ENCODE results near the gene SGMS2. TPM values are rescaled to one million over a fixed set of nuclear protein-coding genes. Genes with fewer than 3 reads are reported as not detected.

Gene SGMS2
- polyA plus RNA-seq, 4 donors = 8.1 to 24.9 (median 16.6) TPM

- no peak overlapping the region for H3K4me3 ChIP-seq (ENCODE audit: low read depth in 1 of 3, low read length in 3 of 3)
- FAIRE-seq (no peak), DNase-seq (no peak)
- WGBS, 3 donors = 89 to 96% (median 90%) methylated on average over 2 of the region's 2 CpGs
- no peaks in the 10 kb centered on the region for H3K9me3 ChIP-seq (ENCODE audit: control insufficient read depth in 2 of 2, insufficient read depth in 1 of 2, low read depth in 1 of 2, low read length in 1 of 2)
- no peaks in the 10 kb centered on the region for H3K27me3 ChIP-seq (ENCODE audit: control insufficient read depth in 3 of 3, insufficient read depth in 3 of 3, low read length in 3 of 3)
- peaks cover 0 to 2% (median 0%) of the 10 kb centered on the region in 3 donors for H3K36me3 ChIP-seq (ENCODE audit: control insufficient read depth in 3 of 3, insufficient read depth in 2 of 3, low read depth in 1 of 3, low read length in 3 of 3)
- no peaks in the 10 kb centered on the region for H3K4me1 ChIP-seq (ENCODE audit: control insufficient read depth in 3 of 3, insufficient read depth in 2 of 3, low read depth in 1 of 3, low read length in 2 of 3)
- peak overlapping the region in 1 of 3 donors; percentile 68 for H3K27ac ChIP-seq (ENCODE audit: low read depth in 1 of 3, low read length in 2 of 3)
These were observed 38.7 kb downstream of the SGMS2 start for GRCh38 chr4:107863416-107863815.

- FAIRE-seq (no peak), DNase-seq (peak; percentile 75 to 92)
- Histone ChIP-seq H3K9me3 (ENCODE audit: control insufficient read depth in 2 of 2, insufficient read depth in 1 of 2, low read depth in 1 of 2, low read length in 1 of 2) (no peaks in the 10 kb centered on the region), H3K27ac (ENCODE audit: low read depth in 1 of 3, low read length in 2 of 3) (peak overlapping the region in 2 of 3 donors; percentile 2 to 14), H3K27me3 (ENCODE audit: control insufficient read depth in 3 of 3, insufficient read depth in 3 of 3, low read length in 3 of 3) (no peaks in the 10 kb centered on the region), H3K4me1 (ENCODE audit: control insufficient read depth in 3 of 3, insufficient read depth in 2 of 3, low read depth in 1 of 3, low read length in 2 of 3) (no peaks in the 10 kb centered on the region), H3K36me3 (ENCODE audit: control insufficient read depth in 3 of 3, insufficient read depth in 2 of 3, low read depth in 1 of 3, low read length in 3 of 3) (peaks cover 0 to 2% (median 0%) of the 10 kb centered on the region in 3 donors), H3K4me3 (ENCODE audit: low read depth in 1 of 3, low read length in 3 of 3) (no peak overlapping the region)
- WGBS, 3 donors = 14 to 69% (median 37%) methylated on average over 2 of the region's 2 CpGs
These were observed 39.2 kb downstream of the SGMS2 start for GRCh38 chr4:107863850-107864371.

DNA sequence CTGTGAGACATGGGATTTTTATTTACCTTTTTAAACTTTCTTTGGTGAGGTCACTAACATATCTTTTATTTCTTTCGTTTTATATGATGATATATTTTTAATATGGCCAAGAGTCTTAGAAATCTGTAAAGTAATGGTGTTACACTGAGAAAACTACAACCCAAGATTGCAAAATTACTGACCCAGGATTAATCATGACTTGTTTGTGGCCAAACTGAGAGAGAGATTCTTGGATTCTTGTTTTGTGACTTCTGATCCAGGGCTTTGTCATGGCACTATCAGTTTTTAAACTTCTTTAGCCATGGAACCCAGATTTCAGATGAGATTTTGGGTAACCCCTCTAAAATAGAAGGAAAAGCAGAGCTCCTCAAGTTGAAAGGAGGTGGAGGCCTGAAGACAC, 42.0 kb downstream of the SGMS2 start:
- no peaks in the 10 kb centered on the region for H3K9me3 ChIP-seq (ENCODE audit: control insufficient read depth in 2 of 2, insufficient read depth in 1 of 2, low read depth in 1 of 2, low read length in 1 of 2)
- H3K27ac ChIP-seq (ENCODE audit: low read depth in 1 of 3, low read length in 2 of 3) = no peak overlapping the region
- FAIRE-seq = no peak
- no peak overlapping the region for H3K4me3 ChIP-seq (ENCODE audit: low read depth in 1 of 3, low read length in 3 of 3)
- H3K36me3 ChIP-seq (ENCODE audit: control insufficient read depth in 3 of 3, insufficient read depth in 2 of 3, low read depth in 1 of 3, low read length in 3 of 3) = peaks cover 0 to 2% (median 0%) of the 10 kb centered on the region in 3 donors
- H3K4me1 ChIP-seq (ENCODE audit: control insufficient read depth in 3 of 3, insufficient read depth in 2 of 3, low read depth in 1 of 3, low read length in 2 of 3) = no peaks in the 10 kb centered on the region
- no peak for DNase-seq
- WGBS, 3 donors = 72 to 85% (median 79%) methylated on average over 1 of the region's 1 CpG
- H3K27me3 ChIP-seq (ENCODE audit: control insufficient read depth in 3 of 3, insufficient read depth in 3 of 3, low read length in 3 of 3) = no peaks in the 10 kb centered on the region

- FAIRE-seq (no peak), DNase-seq (no peak)
- Histone ChIP-seq H3K9me3 (ENCODE audit: control insufficient read depth in 2 of 2, insufficient read depth in 1 of 2, low read depth in 1 of 2, low read length in 1 of 2) (no peaks in the 10 kb centered on the region), H3K4me3 (ENCODE audit: low read depth in 1 of 3, low read length in 3 of 3) (no peak overlapping the region), H3K36me3 (ENCODE audit: control insufficient read depth in 3 of 3, insufficient read depth in 2 of 3, low read depth in 1 of 3, low read length in 3 of 3) (no peaks in the 10 kb centered on the region), H3K27ac (ENCODE audit: low read depth in 1 of 3, low read length in 2 of 3) (no peak overlapping the region), H3K4me1 (ENCODE audit: control insufficient read depth in 3 of 3, insufficient read depth in 2 of 3, low read depth in 1 of 3, low read length in 2 of 3) (no peaks in the 10 kb centered on the region), H3K27me3 (ENCODE audit: control insufficient read depth in 3 of 3, insufficient read depth in 3 of 3, low read length in 3 of 3) (no peaks in the 10 kb centered on the region)
- WGBS, 3 donors = 80 to 91% (median 88%) methylated on average over 6 of the region's 6 CpGs
These were observed 45.5 kb downstream of the SGMS2 start for GRCh38 chr4:107870236-107870635.

DNA sequence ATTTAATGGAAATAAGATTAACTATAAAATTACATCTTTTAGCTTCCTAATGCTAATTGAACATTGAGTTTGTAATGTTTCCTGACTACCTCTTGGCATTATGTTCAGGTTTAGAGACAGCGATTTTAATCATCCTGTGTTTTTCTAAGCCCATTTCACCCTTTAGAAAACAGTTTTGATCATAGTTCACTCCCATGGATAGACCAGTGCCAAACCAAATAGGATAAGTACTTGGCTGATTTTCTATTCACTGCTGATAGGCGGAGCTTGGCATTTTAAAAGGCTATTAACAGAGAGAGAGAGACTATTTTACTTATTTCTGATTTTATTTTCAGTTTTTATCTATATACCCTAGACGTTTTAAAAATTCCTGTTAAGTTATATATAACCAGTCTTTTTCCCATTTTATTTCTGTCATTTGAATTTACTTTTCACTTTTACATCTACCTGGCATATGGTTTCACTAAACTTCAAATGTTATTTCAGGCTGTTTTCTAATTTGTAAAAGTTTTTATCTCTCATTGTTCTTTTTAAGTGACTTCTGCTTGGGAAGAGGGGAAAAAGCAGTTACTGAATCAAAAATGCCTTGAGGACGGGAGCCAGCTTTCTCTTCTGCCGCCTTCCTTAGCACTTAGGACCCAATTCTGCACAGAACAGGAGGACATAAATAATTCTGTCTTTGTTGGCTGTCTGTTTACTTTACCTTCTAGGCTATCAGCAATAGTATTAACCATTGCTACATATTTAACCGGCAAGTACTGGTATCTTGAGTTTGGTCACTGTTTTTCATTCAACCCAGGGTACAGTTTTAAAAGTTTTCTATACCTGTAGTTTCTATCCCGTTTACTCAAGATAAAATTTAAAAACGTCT, 46.4 kb downstream of the SGMS2 start:
- Histone ChIP-seq H3K4me1 (ENCODE audit: control insufficient read depth in 3 of 3, insufficient read depth in 2 of 3, low read depth in 1 of 3, low read length in 2 of 3) (peaks cover 0 to 1% (median 0%) of the 10 kb centered on the region in 3 donors), H3K27me3 (ENCODE audit: control insufficient read depth in 3 of 3, insufficient read depth in 3 of 3, low read length in 3 of 3) (no peaks in the 10 kb centered on the region), H3K4me3 (ENCODE audit: low read depth in 1 of 3, low read length in 3 of 3) (no peak overlapping the region), H3K36me3 (ENCODE audit: control insufficient read depth in 3 of 3, insufficient read depth in 2 of 3, low read depth in 1 of 3, low read length in 3 of 3) (no peaks in the 10 kb centered on the region), H3K9me3 (ENCODE audit: control insufficient read depth in 2 of 2, insufficient read depth in 1 of 2, low read depth in 1 of 2, low read length in 1 of 2) (no peaks in the 10 kb centered on the region), H3K27ac (ENCODE audit: low read depth in 1 of 3, low read length in 2 of 3) (no peak overlapping the region)
- 9 to 41% (median 24%) methylated on average over 8 of the region's 8 CpGs for WGBS, 3 donors
- FAIRE-seq (no peak), DNase-seq (peak; percentile 25)

DNA sequence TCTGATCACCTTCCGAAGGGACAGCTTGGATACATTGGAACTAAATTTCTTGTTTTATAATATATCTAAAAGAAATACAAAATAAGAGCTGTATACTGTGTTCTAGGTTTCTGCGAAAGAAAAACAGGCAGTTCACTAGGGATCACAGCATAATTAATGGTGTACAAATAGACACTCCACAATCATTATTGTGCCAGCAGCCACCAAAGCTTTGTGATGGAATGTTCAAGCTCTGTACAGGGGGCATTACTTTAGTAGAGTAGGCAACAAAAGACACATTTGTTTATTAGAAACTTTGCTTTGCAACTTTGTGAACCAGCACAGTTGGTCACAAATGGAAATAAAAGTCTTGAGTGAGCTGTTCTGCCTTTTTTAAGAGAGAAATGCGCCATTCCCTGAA, 49.3 kb downstream of the SGMS2 start:
- Histone ChIP-seq H3K9me3 (ENCODE audit: control insufficient read depth in 2 of 2, insufficient read depth in 1 of 2, low read depth in 1 of 2, low read length in 1 of 2) (no peaks in the 10 kb centered on the region), H3K27ac (ENCODE audit: low read depth in 1 of 3, low read length in 2 of 3) (no peak overlapping the region), H3K36me3 (ENCODE audit: control insufficient read depth in 3 of 3, insufficient read depth in 2 of 3, low read depth in 1 of 3, low read length in 3 of 3) (no peaks in the 10 kb centered on the region), H3K27me3 (ENCODE audit: control insufficient read depth in 3 of 3, insufficient read depth in 3 of 3, low read length in 3 of 3) (no peaks in the 10 kb centered on the region), H3K4me1 (ENCODE audit: control insufficient read depth in 3 of 3, insufficient read depth in 2 of 3, low read depth in 1 of 3, low read length in 2 of 3) (peaks cover 0 to 1% (median 0%) of the 10 kb centered on the region in 3 donors), H3K4me3 (ENCODE audit: low read depth in 1 of 3, low read length in 3 of 3) (no peak overlapping the region)
- no peak for FAIRE-seq
- WGBS, 3 donors = 90 to 96% (median 94%) methylated on average over 3 of the region's 3 CpGs
- no peak for DNase-seq

- DNase-seq (peak in 1 of 2 donors; percentile 16), FAIRE-seq (no peak)
- H3K4me1 ChIP-seq (ENCODE audit: control insufficient read depth in 3 of 3, insufficient read depth in 2 of 3, low read depth in 1 of 3, low read length in 2 of 3) = peaks cover 0 to 1% (median 0%) of the 10 kb centered on the region in 3 donors
- no peaks in the 10 kb centered on the region for H3K9me3 ChIP-seq (ENCODE audit: control insufficient read depth in 2 of 2, insufficient read depth in 1 of 2, low read depth in 1 of 2, low read length in 1 of 2)
- H3K4me3 ChIP-seq (ENCODE audit: low read depth in 1 of 3, low read length in 3 of 3) = no peak overlapping the region
- no peak overlapping the region for H3K27ac ChIP-seq (ENCODE audit: low read depth in 1 of 3, low read length in 2 of 3)
- H3K36me3 ChIP-seq (ENCODE audit: control insufficient read depth in 3 of 3, insufficient read depth in 2 of 3, low read depth in 1 of 3, low read length in 3 of 3) = peaks cover 0 to 3% (median 0%) of the 10 kb centered on the region in 3 donors
- no peaks in the 10 kb centered on the region for H3K27me3 ChIP-seq (ENCODE audit: control insufficient read depth in 3 of 3, insufficient read depth in 3 of 3, low read length in 3 of 3)
- WGBS, 3 donors = 51 to 80% (median 79%) methylated on average over 1 of the region's 1 CpG
These were observed 51.4 kb downstream of the SGMS2 start for GRCh38 chr4:107876099-107876498.

- WGBS, 3 donors = 58 to 76% (median 74%) methylated on average over 3 of the region's 3 CpGs
- Histone ChIP-seq H3K27me3 (ENCODE audit: control insufficient read depth in 3 of 3, insufficient read depth in 3 of 3, low read length in 3 of 3) (no peaks in the 10 kb centered on the region), H3K4me1 (ENCODE audit: control insufficient read depth in 3 of 3, insufficient read depth in 2 of 3, low read depth in 1 of 3, low read length in 2 of 3) (peaks cover 0 to 1% (median 0%) of the 10 kb centered on the region in 3 donors), H3K36me3 (ENCODE audit: control insufficient read depth in 3 of 3, insufficient read depth in 2 of 3, low read depth in 1 of 3, low read length in 3 of 3) (peaks cover 0 to 3% (median 0%) of the 10 kb centered on the region in 3 donors), H3K4me3 (ENCODE audit: low read depth in 1 of 3, low read length in 3 of 3) (no peak overlapping the region), H3K9me3 (ENCODE audit: control insufficient read depth in 2 of 2, insufficient read depth in 1 of 2, low read depth in 1 of 2, low read length in 1 of 2) (no peaks in the 10 kb centered on the region), H3K27ac (ENCODE audit: low read depth in 1 of 3, low read length in 2 of 3) (no peak overlapping the region)
- DNase-seq = no peak
- no peak for FAIRE-seq
These were observed 52.6 kb downstream of the SGMS2 start for GRCh38 chr4:107877361-107877760.

Measured in small intestine (tissue), 7 donors.